Natural killer cell (primary cell): ENCODE results near the gene NPFFR1. TPM values are rescaled to one million over a fixed set of nuclear protein-coding genes. Genes with fewer than 3 reads are reported as not detected.
"Not testable (repeated sequence)": the region's sequence is repeated elsewhere in the genome, so short reads cannot be mapped to it uniquely, and the experiment has no call there.

Experiments
- ATAC-seq, 3 donors: fragments of 150-1000 bp in 2 of 3; fragments of 200-7000 bp in 1 of 3; cut with Tn5 transposase; 1 replicate in 1 of 3; 2 replicates in 2 of 3; pipeline ENCODE4 v1.10.0; 2021; ENCODE audit warnings: mild to moderate bottlenecking in 2 of 3, moderate library complexity in 2 of 3
- DNase-seq, 2 donors: peaks; one replicate each; pipeline versions ENCODE4 v3.0.0 to v3.0.0-alpha.2; 2013 to 2021; ENCODE audit warnings: mixed read lengths in 1 of 2
- H3K27ac ChIP-seq: one replicate; pipeline ENCODE4 v1.5.1; 2013; ENCODE audit warnings: mild to moderate bottlenecking, low read length
- H3K27me3 ChIP-seq: one replicate; pipeline ENCODE4 v1.6.1; 2013; ENCODE audit warnings: low read length; ENCODE audit not compliant: control insufficient read depth, insufficient read depth
- H3K36me3 ChIP-seq: one replicate; pipeline ENCODE4 v1.6.1; 2013; ENCODE audit warnings: low read length; ENCODE audit not compliant: control insufficient read depth, insufficient read depth
- H3K4me1 ChIP-seq: one replicate; pipeline ENCODE4 v1.6.1; 2013; ENCODE audit warnings: low read length; ENCODE audit not compliant: control insufficient read depth, insufficient read depth
- H3K4me3 ChIP-seq: one replicate; pipeline ENCODE4 v1.5.1; 2013; ENCODE audit warnings: low read length
- H3K9me3 ChIP-seq: one replicate; pipeline ENCODE4 v1.6.1; 2013; ENCODE audit warnings: low read length; ENCODE audit not compliant: control insufficient read depth, insufficient read depth
- H3K27ac Mint-ChIP-seq, 2 donors: one replicate each; pipeline ENCODE4 v1.8.0; 2022; ENCODE audit warnings: mild to moderate bottlenecking in 2 of 2, mixed read lengths in 2 of 2, moderate library complexity in 1 of 2
- H3K27me3 Mint-ChIP-seq, 2 donors: one replicate each; pipeline ENCODE4 v1.8.0; 2022; ENCODE audit warnings: low read depth in 2 of 2, mixed read lengths in 2 of 2
- H3K36me3 Mint-ChIP-seq: one replicate; pipeline ENCODE4 v1.8.0; 2022; ENCODE audit warnings: mixed read lengths
- H3K4me1 Mint-ChIP-seq, 2 donors: one replicate each; pipeline ENCODE4 v1.8.0; 2022; ENCODE audit warnings: mixed read lengths in 2 of 2
- H3K4me3 Mint-ChIP-seq: one replicate; pipeline ENCODE4 v1.8.0; 2022; ENCODE audit warnings: mild to moderate bottlenecking, moderate library complexity, mixed read lengths
- H3K9me3 Mint-ChIP-seq, 2 donors: one replicate each; pipeline ENCODE4 v1.8.0; 2022; ENCODE audit warnings: mixed read lengths in 2 of 2
- CTCF ChIP-seq: fragments of 200-600 bp; IDR thresholded peaks from one replicate; pipeline ENCODE4 v1.8.0; 2022; ENCODE audit warnings: antibody characterized with exemption
- WGBS: methylation state at CpG from one replicate; pipeline ENCODE4 v1.1.7; 2013; ENCODE audit warnings: missing lambda C conversion rate; ENCODE audit not compliant: insufficient coverage; 5-methylcytosine and 5-hydroxymethylcytosine counted together
- intact Hi-C: fragments of 100-400 bp; cut with micrococcal nuclease; formaldehyde crosslinking; loops from one replicate; pipeline ENCODE4 v1.14.2; 2022
- total RNA-seq, 4 donors: library from RNA; stranded (reverse); fragments of 120-200 nt in 1 of 4; gene quantifications; one replicate each; pipeline versions ENCODE4 v1.2.3 to v1.2.4, GENCODE V29; 2013 to 2022

The NPFFR1 gene
- total RNA-seq, 3 donors from 2014 or later (not counting 1 experiment from before 2014, with no cell fraction given), result 0.05 TPM; not detected in 2

GRCh38 chr10:70241081-70241480 lies 42.7 kb downstream of the NPFFR1 start:
- no peaks in the 10 kb centered on the region for H3K27me3 ChIP-seq
- no peaks in the 10 kb centered on the region for H3K36me3 ChIP-seq
- Mint-ChIP-seq H3K9me3 (no peaks in the 10 kb centered on the region), H3K4me1 (no peaks in the 10 kb centered on the region), H3K27ac (no peak overlapping the region), H3K4me3 (no peak overlapping the region), H3K27me3 (peaks cover 16 to 17% of the 10 kb centered on the region in 2 donors), H3K36me3 (no peaks in the 10 kb centered on the region)
- no peaks in the 10 kb centered on the region for H3K4me1 ChIP-seq
- no peak for TF ChIP-seq CTCF
- no peak for DNase-seq
- 93% methylated on average over 3 of the region's 3 CpGs for WGBS
- H3K27ac ChIP-seq, result no peak overlapping the region
- no peaks in the 10 kb centered on the region for H3K9me3 ChIP-seq
- H3K4me3 ChIP-seq, result no peak overlapping the region
- no peak for ATAC-seq
- intact Hi-C loops, result no loop called here

- H3K27me3 Mint-ChIP-seq, result peaks cover 11% of the 10 kb centered on the region in 2 donors
- H3K4me1 ChIP-seq, H3K4me3 Mint-ChIP-seq, H3K9me3 ChIP-seq, H3K27ac Mint-ChIP-seq, H3K4me1 Mint-ChIP-seq, ATAC-seq, H3K27ac ChIP-seq, H3K27me3 ChIP-seq, H3K9me3 Mint-ChIP-seq, DNase-seq, H3K4me3 ChIP-seq, H3K36me3 ChIP-seq, intact Hi-C loops, H3K36me3 Mint-ChIP-seq: not testable (repeated sequence)
- 91% methylated on average over 19 of the region's 21 CpGs for WGBS
Observed at GRCh38 chr10:70239986-70240385, 43.8 kb downstream of the NPFFR1 start.

- WGBS, result 96% methylated on average over 55 of the region's 55 CpGs
- H3K27ac ChIP-seq, H3K4me1 Mint-ChIP-seq, H3K9me3 Mint-ChIP-seq, H3K27ac Mint-ChIP-seq, H3K4me3 ChIP-seq, ATAC-seq, H3K36me3 ChIP-seq, intact Hi-C loops, DNase-seq, H3K9me3 ChIP-seq, H3K36me3 Mint-ChIP-seq, H3K4me3 Mint-ChIP-seq, H3K4me1 ChIP-seq, H3K27me3 ChIP-seq: not testable (repeated sequence)
- H3K27me3 Mint-ChIP-seq, result peaks cover 4 to 11% of the 10 kb centered on the region in 2 donors
Observed at GRCh38 chr10:70239077-70239976, 44.5 kb downstream of the NPFFR1 start.

GRCh38 chr10:70237958-70238536 lies 45.8 kb downstream of the NPFFR1 start:
- H3K36me3 ChIP-seq, H3K4me1 ChIP-seq, H3K4me3 ChIP-seq, ATAC-seq, H3K9me3 ChIP-seq, DNase-seq, H3K27me3 ChIP-seq, H3K36me3 Mint-ChIP-seq, H3K4me3 Mint-ChIP-seq, intact Hi-C loops, H3K27ac ChIP-seq, H3K27ac Mint-ChIP-seq, H3K9me3 Mint-ChIP-seq, H3K4me1 Mint-ChIP-seq: not testable (repeated sequence)
- WGBS, result 95% methylated on average over 2 of the region's 6 CpGs
- H3K27me3 Mint-ChIP-seq, result peaks cover 0 to 11% of the 10 kb centered on the region in 2 donors
